ENCODE data around the gene UVSSA.

The UVSSA gene

DNA sequence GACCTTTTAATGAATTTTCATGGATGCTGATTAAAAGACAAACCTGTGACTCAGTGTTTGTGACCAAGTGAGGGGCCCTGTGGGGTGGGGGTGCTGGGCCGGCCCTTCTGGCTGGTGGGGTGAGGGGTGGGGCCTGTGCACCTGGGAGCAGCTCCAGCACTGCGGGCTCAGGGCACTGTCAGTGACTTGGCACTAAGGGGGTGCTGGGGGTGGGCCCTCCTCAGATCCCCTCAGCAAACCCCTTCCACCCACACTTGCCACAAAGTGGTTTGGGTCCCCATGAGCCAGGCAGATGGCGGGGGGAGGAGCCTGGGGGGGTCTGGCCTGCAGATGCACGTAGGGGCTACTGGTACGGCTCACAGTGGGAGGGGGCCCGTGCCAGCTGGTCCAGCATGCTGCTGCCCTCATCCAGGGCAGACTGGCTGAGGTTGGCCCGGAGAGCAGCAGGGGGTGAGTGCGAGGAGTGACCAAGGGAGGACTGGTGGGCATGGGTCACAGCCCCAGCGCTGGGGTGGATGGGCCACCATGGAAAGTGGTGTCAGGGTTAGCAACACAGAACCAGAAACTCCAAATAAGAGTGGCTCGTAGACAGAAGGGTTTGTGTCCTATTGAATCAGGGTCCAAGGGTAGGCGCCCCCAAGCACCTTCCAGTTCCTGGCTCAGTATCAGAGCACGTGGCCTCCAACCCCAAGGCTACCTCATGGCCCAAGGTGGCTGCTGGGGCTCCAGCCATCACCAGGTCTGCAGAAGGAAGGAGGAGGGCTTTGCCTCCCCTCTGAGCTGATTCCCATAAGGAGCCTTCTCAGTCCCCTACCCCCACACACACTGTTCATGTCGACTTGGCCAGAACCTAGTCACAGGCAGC lies 49.2 kb downstream of the UVSSA start:
- no peak for DNase-seq (ENCODE audit: low spot score)

DNA sequence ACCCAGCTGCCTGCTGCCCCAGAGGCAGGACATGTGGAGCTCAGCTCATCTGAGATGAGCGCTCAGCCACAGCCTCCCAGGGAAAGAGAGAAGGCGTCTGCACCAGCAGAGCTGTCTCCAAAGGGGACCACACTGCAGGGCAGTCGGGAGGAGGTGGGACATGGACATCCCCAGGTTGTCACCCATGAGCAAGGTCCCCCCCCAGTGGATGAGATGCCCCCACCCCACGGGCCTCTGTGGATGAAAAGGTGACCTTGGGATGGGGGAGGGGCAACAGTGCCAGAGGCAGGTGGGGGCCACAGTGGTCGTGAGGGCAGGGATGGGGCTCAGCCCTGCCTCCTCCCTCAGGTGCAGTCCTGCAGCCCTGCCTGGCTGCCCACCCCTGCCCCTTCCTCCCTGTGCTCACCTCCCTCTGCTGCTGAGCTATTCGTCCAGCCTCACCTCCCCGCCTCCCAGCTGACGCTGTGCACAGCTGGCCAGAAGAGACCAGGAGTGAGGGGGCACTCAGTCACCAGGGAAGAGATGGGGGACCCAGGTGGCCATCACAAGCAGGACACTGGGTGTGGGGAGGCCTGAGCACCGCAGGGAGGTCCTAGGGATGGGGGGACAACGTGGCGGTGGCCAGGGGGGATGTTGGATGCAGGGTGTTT lies 49.9 kb downstream of the UVSSA start:
- no peak for DNase-seq (ENCODE audit: low spot score)

DNA sequence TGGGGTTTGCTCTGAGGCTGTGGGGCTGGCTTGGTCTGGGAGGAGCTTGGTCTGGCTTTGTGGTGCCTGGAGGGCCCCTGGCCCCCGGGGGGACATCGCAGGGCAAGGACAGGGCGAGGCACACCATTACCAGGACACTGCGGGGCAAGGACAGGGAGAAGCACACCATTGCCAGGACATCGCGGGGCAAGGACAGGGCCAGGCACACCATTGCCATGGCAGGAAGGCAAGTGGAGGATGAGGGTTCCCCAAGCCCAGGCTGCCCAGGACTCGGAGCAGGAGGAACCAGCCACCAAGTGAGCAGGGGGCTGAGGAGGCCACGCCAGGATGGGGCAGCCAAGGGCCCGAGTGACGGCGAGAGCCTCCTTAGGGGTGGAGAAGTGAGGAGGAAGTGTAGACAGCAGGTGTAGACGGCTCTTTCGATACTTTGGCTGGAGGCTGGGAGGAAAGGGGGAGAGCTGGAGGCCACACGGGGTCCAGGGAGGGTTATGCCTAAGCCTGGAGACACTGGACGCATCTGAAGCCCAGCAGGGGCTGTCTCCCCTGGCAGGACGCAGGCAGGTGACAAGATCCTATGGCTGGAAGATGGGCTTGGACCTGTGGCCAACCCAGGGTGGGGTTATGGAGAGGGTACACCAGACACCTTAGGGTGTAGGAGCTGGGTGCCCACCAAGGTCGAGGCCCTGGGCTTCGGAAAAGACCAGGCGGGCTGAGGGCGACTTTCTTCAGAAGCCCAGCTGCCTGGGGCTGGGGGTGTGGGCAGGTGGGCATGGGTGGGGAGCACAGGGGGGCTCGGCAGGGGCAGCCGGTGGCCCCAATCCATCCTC lies 51.9 kb downstream of the UVSSA start:
- DNase-seq (ENCODE audit: low spot score): no peak

DNA sequence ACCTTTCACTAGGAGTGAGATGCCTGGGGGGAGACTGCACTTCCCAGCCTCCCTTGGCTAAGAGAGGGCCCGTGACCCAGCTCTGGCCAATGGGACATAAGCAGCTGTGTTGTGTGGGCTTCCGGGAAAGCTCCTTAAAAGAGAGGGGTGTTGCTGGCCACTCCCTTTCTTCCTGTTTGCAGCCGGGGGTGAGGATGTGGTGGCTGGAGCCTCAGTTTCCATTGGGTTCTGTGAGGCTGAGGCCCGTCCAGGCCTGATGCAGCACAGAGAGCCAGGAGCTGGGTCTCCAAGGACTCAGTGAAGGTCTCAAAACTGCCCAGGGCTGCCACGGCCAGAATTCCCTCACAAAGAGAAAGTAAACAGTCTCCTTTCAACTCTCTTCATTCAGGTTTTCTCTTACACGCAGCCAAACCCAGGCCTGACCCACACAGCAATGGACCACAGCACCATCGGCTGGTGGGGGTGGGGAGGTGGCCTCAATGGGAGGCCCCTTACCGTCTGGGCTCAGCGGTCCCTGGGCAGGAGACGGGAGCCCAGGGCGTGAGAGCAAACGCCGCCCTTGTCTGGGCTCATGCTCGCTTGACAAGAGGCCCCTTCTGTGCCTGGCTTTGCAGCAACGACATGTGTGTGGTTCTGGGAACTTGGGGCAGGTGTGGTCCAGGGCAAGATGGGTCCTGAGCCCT lies 52.6 kb downstream of the UVSSA start:
- DNase-seq (ENCODE audit: low spot score): no peak

DNA sequence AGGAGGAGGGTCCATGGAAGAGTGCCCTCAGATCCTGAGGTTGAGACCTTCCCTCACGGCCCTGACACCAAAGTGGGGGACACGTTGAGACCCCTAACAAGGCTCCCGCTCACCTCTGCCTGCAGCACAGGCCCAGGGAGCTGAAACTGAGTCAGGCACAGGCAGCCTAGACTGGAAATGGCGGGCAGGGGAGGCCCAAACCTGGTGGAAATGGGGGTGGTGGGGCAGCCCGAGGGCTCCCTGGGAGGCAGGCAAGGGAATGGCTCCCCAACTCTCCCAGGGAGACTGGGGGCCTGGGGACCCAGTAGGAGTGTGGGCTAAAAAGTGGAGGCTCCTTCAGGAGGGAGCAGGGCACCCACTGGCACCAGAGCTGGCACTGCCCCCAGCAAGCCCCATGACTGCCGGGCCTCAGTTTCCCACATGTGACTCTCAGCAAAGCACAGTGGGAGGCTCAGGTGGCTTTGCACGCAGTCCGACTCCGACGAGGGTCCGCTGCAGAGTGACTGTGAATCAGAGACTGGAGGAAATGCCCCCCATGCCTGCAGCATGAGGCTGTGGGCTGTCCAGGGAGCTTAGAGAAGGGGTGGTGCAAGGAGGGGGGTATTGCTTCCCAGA lies 53.3 kb downstream of the UVSSA start:
- DNase-seq (ENCODE audit: low spot score): no peak

DNA sequence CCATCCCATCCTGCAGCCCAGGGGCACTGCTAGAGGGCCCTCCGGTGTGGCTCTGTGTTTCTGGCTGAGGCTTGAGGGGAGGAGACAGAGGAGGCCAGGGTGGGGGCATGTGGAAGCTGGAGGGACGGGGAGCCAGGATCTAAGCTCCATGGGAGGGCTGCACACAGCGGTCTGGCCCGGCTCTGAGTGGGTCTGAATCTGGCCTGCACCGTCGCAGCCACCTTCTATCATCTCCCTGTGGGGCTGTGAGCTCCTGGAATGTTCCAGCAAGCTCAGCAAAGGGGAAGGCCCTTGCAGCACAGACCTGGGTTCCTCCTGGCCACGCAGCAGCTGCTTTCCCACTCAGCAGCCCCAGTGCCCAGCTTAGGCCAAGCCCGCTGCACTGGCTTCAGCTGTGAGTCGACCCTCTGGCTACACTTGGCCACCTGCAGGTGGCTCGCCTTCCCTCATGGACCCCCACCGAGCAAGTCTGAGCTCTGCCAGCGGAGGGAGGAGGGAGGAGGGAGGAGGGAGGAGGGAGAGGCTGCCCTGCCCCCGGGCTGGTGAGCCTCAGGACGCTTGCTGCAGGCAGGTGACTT lies 53.9 kb downstream of the UVSSA start:
- no peak for DNase-seq (ENCODE audit: low spot score)

DNA sequence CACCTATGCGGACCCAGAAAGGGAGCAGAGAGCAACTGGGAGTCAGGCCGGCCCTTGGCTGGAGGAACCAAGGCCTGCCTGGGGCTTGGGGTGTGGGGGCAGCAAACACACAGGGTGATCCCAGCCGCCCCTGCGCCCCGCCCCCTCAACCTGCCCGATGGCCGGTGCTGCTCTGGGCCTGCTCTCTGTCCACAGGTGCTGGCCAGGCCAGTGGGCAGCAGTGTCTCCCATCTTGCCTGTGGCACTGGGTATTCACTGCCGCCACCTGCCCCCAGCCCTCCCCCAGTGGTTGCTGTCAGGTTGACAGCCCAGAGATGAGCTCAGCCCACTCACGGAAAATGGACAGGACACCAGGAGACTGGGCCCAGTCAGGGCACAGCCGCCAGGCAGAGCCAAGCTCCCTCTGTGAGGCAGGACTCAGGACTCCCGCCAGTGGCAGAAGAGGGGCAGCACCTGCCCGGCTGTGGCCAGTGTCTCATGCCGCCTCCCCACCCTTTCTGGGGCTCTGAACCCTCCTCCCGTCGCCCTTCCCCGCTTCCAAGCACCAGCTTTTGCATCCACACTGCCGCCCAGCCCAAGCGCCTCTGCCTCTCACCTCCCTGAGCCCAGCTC lies 54.5 kb downstream of the UVSSA start:
- no peak for DNase-seq (ENCODE audit: low spot score)

DNA sequence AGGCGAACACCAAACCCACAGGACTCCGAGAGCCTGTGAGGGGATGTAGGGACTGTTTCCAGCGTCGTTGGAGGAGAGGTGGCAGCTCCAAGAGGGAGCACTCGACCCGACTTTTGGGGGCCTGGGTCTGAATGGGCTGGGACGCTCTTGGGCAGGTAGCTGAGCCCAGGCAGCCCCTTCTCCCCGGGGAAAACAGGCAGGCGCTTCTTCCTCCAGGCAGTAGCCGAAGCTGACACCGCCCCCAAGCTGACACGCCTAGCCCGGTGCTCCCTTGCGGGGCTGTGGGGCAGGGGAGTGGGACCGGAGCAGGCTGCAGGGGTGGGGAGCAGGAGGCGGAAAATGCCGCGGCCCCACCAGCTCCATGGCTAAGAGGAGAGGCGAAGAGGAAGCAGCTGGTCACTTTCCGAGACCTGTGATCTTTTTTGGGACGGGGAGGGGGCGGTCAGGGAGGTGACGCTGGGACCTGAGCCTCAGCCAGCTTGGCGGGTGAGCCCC lies 55.1 kb downstream of the UVSSA start:
- no peak for DNase-seq (ENCODE audit: low spot score)

DNA sequence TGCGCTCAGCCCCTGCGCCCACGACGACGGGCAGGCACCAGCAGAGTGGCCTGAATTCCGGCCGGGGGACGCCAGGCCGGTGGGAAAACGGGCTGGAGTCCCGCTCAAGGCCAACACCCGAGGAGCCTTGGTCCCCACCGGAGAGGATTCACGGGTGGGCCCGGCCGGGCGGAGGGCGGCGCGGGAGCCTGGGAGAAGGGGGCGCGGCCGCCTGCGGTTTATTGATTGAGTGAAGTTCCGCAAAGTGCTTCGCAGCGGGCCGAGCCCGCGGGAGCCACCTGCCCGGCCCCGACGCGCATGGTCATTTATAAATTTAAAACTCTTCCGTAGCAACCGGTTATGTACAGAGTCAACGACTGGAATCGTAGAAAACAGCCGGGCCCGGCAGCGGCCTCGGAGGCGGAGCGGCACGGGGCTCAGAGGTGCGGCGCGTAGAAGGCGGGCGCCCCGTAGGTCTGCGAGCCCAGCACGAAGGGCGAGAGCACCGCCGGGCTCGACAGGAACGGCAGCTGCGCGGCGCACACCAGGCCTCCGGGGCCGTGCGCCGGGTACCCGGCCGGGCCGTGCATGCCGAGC lies 55.6 kb downstream of the UVSSA start:
- DNase-seq (ENCODE audit: low spot score): no peak

DNA sequence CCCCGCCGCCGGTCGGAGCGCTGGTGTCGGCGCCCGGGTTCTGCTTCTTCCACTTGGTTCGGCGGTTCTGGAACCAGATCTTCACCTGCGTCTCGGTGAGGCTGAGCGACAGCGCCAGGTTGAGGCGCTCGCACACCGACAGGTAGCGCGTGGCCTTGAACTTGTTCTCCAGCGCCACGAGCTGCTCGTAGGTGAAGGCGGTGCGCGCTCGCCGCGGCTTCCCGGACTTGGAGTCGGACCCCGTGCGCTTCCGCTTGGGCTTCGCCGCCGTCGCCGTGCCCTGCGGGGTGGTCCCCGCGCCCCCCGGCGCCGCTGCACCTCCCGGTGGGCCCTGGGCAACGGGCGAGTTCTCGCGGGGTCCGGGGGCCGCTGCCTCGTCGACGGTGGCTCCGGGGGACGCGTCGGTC lies 56.2 kb downstream of the UVSSA start:
- DNase-seq (ENCODE audit: low spot score): no peak

DNA sequence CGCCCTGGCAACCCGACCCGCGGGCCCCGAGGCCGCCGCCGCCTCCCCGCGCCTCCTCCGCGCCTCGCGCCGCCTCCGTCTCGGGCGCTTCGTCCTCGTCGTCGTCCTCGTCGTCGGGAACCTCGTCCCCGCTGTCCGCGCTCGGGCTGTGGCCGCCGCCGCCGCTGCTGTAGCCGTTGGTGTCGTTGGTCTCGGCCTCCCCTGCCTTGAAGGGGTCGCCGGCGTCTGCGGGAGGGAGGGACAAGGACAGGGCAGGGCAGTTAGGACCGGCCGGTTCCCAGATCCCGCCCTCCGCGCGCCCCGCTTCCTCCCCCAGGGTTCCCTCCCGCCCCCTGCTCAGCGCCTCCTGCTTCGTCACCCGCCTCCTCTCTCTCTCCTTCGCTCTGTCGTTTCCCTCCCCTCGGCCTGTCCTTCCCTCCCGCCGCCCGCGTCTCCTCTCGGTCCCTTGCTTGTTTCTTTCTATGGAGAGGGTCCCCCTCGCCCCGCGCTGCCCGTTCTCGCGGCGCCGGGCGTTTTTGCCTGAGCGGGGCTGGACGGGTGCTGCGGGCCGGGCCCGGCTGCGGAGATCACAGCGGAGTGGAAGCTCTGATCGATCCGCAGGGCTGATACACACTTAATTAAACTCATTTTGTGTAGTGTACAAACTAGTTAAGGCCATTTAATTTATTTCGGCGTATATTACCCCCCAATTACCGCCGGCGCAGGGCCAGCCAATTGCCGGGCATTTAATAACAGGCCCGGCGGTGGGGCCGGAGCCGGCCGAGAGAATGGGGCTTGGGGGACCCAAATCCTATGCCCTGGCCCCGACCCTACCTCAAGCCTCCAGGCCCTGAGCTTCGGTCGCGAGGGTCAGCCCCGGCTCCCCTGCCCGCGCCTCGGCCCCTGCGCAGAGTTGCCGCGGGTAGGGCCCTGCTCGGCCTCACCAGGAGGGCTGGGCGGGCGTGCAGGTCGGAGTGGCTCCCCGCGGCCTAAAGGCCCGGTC lies 56.9 kb downstream of the UVSSA start:
- no peak for DNase-seq (ENCODE audit: low spot score)

DNA sequence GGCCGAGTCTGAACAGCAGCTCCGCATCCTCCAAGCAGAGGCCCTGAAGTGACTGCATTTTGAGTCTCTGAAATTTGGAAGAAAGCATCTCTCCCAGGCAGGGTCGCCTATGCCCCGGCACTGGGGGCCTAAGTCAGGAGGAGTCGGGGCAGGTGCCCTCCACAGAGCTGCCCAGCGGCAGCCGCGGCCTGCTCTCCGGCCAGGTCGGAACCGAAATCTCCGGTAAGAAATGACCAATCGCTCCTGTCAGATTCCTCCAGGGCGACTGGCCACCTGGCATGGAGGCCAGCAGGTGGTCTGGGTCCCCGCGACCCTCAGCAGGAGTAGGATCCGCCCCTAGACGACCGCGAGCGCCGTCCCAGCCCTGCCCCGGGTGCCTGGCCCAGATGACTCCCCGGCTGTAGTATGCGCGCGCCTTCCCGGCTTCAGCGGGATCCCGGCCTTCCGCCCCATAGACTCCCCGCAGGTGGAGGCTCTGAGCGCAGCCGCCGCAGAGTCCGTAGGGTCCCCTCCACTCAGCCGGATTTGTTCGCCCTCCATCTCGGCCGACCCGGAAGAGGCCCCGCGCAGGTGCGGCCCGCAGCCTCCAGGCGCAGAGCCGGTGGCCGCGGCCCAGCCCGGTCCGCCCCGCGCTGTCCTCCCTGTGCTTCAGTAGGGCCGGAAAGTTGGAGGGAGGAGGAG lies 57.7 kb downstream of the UVSSA start:
- no peak for DNase-seq (ENCODE audit: low spot score)

DNA sequence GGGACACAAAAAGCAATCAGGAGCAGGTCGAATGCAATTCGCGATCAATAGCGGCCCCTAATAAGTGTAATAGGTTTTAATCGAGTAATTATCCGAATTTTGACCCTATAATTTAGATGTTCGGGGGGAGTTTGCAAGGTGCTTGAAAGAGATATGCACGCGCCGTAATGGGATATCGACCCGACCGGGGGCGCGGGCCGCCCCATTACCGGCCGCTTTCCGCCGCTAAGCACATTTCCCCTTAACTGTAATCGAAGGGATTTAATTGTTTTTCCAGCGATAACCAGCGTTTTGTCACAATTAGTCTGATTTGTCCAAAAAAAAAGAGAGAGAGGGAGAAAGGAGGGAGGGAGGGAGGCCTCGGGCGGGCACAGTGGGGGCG lies 58.2 kb downstream of the UVSSA start:
- no peak for DNase-seq (ENCODE audit: low spot score)

DNA sequence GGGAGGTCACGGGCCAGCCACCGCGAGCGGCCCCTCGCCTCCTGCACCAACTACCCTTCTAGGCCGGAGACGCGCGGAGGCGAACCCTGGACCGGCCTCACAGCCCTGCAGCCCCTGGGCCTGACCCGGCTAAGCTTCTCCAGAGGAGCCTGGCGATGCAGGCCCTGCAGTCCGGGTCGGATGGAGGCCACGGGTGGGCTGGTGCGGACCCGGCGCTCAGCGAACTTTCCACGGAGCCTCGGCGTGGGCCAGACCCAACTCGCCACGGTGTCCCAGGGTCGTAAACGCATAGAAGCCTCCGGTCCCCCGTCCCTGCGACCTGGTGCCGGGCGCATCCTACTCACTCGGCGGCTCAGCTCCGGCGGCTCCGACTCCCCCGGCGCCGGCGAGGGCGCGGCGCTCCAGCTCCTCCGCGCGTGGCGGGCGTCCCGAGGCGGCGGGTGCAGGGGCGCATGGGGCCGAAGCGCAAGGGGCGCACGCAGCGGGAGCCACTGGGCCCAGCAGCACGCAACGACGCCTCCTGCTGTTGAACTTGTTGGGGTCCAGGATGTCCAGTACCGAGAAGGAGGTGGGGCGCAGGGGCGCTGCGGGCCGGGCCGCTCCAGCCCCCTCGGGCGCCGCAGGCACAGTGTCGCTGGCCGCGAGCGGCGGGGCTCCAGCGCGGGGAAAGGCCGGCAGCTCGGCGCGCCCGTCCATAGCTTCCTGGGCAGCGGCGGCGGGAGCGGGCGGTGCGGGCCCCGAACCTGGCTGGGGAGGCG lies 58.8 kb downstream of the UVSSA start:
- DNase-seq (ENCODE audit: low spot score): no peak

DNA sequence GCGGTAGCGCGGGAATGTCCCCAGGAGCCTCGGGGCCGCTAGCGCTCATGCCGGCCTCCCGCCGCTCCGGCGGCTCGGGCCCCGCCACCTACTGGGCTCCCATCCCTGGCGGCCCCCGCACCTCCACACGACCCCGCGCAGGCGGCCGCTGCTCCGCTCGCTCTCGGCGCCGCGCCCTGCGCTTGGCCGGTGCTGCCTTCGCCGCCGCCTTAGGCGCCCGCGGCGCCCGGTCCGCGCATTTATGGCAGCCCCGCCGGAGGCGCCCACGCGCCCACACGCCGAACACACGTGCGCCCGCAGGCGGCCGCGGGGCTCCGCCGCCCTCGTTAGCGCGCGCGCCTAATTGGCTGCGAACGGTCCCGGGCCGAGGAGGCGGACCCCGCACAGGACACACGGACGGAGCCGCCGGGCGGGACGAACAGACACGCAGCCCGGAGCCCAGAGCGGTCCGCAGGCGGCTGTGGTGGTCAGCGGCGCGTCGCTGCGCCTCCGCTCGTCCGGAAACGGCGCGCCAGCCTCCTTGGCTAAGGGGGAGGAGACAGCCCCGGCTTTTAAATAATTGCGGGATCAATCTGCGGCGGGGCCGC lies 59.5 kb downstream of the UVSSA start, which contains the start of gene NKX1-1:
Gene NKX1-1, minus strand, starts transcription at position 49 of the 587 bp plus-strand sequence. Its CDS starts 0 bp downstream, at position 49.
- no peak for DNase-seq (ENCODE audit: low spot score)

DNA sequence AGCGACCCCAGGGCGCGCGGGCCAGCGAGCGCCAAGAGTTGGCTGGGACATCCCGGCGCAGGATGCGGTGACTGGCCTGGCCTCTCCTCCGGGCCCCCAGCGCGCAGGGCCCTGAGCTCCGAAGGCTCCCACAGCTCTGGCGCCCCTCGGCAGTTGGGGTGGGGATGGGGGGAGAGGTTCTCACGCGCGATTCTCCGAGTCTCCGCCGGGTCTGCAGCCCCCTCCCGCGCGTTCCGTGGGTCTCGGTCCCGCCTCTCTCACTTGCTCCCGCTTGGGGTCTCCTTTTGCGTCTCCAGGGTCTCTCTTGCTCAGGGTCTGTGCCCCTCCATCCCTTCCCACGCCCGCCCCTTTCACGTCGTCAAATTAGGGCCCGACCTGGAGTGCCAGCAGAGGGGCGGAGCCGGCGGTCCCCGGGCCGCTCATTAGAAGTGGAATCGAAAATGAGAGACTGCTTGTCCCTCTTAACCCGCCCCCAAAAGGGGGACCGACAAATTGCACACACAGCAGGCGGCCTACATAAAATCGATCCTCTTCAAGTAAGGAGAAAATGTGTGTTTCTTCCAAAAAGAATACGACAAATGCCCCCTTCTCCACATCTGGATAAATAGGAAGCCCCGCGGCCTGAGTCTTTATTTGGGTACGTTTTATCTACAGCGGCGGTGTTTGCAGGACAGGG lies 60.1 kb downstream of the UVSSA start:
- no peak for DNase-seq (ENCODE audit: low spot score)

Measured in cerebellar cortex (tissue), 1 donor.